HCT116 (cell line): ENCODE data around the gene PTPRQ. TPM values are rescaled to one million over a fixed set of nuclear protein-coding genes. Genes with fewer than 3 reads are reported as not detected.

ENCODE experiments used
- ATAC-seq: fragments of 200-7000 bp; cut with Tn5 transposase; 2 replicates; pipeline ENCODE4 v1.9.1; 2020; ENCODE audit warnings: mild to moderate bottlenecking, moderate library complexity
- BruUV-seq: library from RNA; stranded (reverse); fragments of 400-500 nt; replicated peaks from 2 replicates; lab custom pipeline; 2021; lab: Mats Ljungman, UMichigan
- CTCF ChIA-PET: fragments of 300-600 bp; sonication (Branson Sonifier 250); formaldehyde crosslinking; loops from one replicate; lab custom pipeline; 2021; ENCODE audit warnings: antibody characterized with exemption; lab: Charles Lee
- POLR2A ChIA-PET: fragments of 300-600, 350-600 bp; sonication (Branson Sonifier 250); formaldehyde crosslinking; loops from one replicate; lab custom pipeline; 2021; ENCODE audit warnings: antibody characterized with exemption; lab: Charles Lee
- RAD21 ChIA-PET, 2 experiments: fragments of 300-600 bp; sonication (Branson Sonifier 250); formaldehyde crosslinking; loops; one replicate each; lab custom pipeline; 2023; ENCODE audit warnings: low total read pairs in 2 of 2; ENCODE audit not compliant: uncharacterized antibody in 2 of 2, unreplicated experiment in 2 of 2, low non-redundant PET in 1 of 2; lab: Charles Lee
- DNase-seq: peaks from one replicate; pipeline ENCODE4 v3.0.0-alpha.2; 2010; ENCODE audit warnings: low read depth, low spot score
- H2AFZ ChIP-seq: fragments of 200-600 bp; shearing (Covaris generic), sonication (generic); 2 replicates; pipeline ENCODE4 v1.6.1; 2017; ENCODE audit warnings: low read depth, mixed run types, mixed read lengths, antibody characterized with exemption, low read length; ENCODE audit not compliant: poor library complexity, severe bottlenecking
- H3K27ac ChIP-seq: 2 replicates; pipeline ENCODE4 v1.5.1; 2012; ENCODE audit warnings: low read depth, low read length
- H3K27me3 ChIP-seq: fragments of 200-600 bp; sonication (generic); 2 replicates; pipeline ENCODE4 v1.6.1; 2016; ENCODE audit warnings: mixed run types, low read length, mixed read lengths; ENCODE audit not compliant: insufficient read depth
- H3K36me3 ChIP-seq, 2 experiments: fragments of 200-500 bp in 1 of 2; fragments of 200-600 bp in 1 of 2; sonication (Bioruptor generic) in 1 of 2; sonication (generic) in 1 of 2; 2 replicates each; pipeline versions ENCODE4 v1.5.1 to v1.6.1; 2014 to 2016; ENCODE audit warnings: low read length in 2 of 2, inconsistent platforms in 1 of 2, mixed read lengths in 1 of 2, mixed run types in 1 of 2; ENCODE audit not compliant: insufficient read depth in 2 of 2, control insufficient read depth in 1 of 2
- H3K4me1 ChIP-seq, 2 experiments: fragments of 200-600 bp in 1 of 2; sonication (generic) in 1 of 2; 2 replicates each; pipeline versions ENCODE4 v1.5.1 to v1.6.1; 2012 to 2017; ENCODE audit warnings: low read length in 2 of 2, inconsistent platforms in 1 of 2, mild to moderate bottlenecking in 1 of 2, mixed read lengths in 1 of 2, mixed run types in 1 of 2, moderate library complexity in 1 of 2; ENCODE audit not compliant: insufficient read depth in 2 of 2, control insufficient read depth in 1 of 2
- H3K4me2 ChIP-seq: fragments of 200-600 bp; sonication (generic); 2 replicates; pipeline ENCODE4 v1.6.1; 2017; ENCODE audit warnings: mixed run types, low read length, mixed read lengths
- H3K4me3 ChIP-seq, 2 experiments: fragments of 200-600 bp in 1 of 2; sonication (generic) in 1 of 2; replicated peaks in 1 of 2; 2 replicates each; pipeline ENCODE4 v1.5.1; 2011 to 2016; ENCODE audit warnings: low read length in 2 of 2, control low read depth in 1 of 2, low read depth in 1 of 2, mild to moderate bottlenecking in 1 of 2, mixed read lengths in 1 of 2, mixed run types in 1 of 2
- H3K79me2 ChIP-seq: fragments of 200-600 bp; sonication (generic); 2 replicates; pipeline ENCODE4 v1.6.1; 2017; ENCODE audit warnings: mild to moderate bottlenecking, mixed run types, low read length, moderate library complexity, mixed read lengths; ENCODE audit not compliant: insufficient read depth
- H3K9ac ChIP-seq: fragments of 200-600 bp; sonication (generic); 2 replicates; pipeline ENCODE4 v1.6.1; 2016; ENCODE audit warnings: low read length, mixed read lengths
- H3K9me2 ChIP-seq: fragments of 200-600 bp; sonication (generic), shearing (Covaris generic); 2 replicates; pipeline ENCODE4 v1.6.1; 2017; ENCODE audit warnings: mixed run types, mild to moderate bottlenecking, moderate library complexity; ENCODE audit not compliant: insufficient read depth
- H3K9me3 ChIP-seq, 2 experiments: fragments of 200-500 bp in 1 of 2; fragments of 200-600 bp in 1 of 2; sonication (Bioruptor generic) in 1 of 2; sonication (generic) in 1 of 2; 2 replicates each; pipeline ENCODE4 v1.6.1; 2014 to 2017; ENCODE audit warnings: low read length in 2 of 2, mixed read lengths in 2 of 2, inconsistent platforms in 1 of 2, low read depth in 1 of 2, mild to moderate bottlenecking in 1 of 2, mixed run types in 1 of 2, moderate library complexity in 1 of 2; ENCODE audit not compliant: control insufficient read depth in 1 of 2, insufficient read depth in 1 of 2
- H4K20me1 ChIP-seq: fragments of 200-600 bp; sonication (generic), shearing (Covaris generic); 2 replicates; pipeline ENCODE4 v1.6.1; 2017; ENCODE audit warnings: mixed run types, mild to moderate bottlenecking, moderate library complexity; ENCODE audit not compliant: insufficient read depth
- ATF3 ChIP-seq: IDR thresholded peaks from 2 replicates; pipeline ENCODE4 v1.6.1; 2012
- CBX3 ChIP-seq: IDR thresholded peaks from 2 replicates; pipeline ENCODE4 v1.6.1; 2012; ENCODE audit warnings: low read depth
- CEBPB ChIP-seq: IDR thresholded peaks from 2 replicates; pipeline ENCODE4 v1.6.1; 2012; ENCODE audit warnings: low read depth
- ELF1 ChIP-seq: IDR thresholded peaks from 2 replicates; pipeline ENCODE4 v1.6.1; 2012; ENCODE audit warnings: low read depth, borderline replicate concordance
- EZH2 ChIP-seq: fragments of 200-600 bp; sonication (generic); IDR thresholded peaks from 2 replicates; pipeline ENCODE4 v1.6.1; 2017; ENCODE audit warnings: antibody characterized with exemption, mixed run types
- EZH2phosphoT487 ChIP-seq: fragments of 200-600 bp; IDR thresholded peaks from 2 replicates; pipeline ENCODE4 v1.6.1; 2018; ENCODE audit warnings: antibody characterized with exemption, borderline replicate concordance
- FOSL1 ChIP-seq: IDR thresholded peaks from 2 replicates; pipeline ENCODE4 v1.6.1; 2012; ENCODE audit warnings: low read depth
- MAX ChIP-seq: IDR thresholded peaks from 2 replicates; pipeline ENCODE4 v1.6.1; 2012
- POLR2AphosphoS5 ChIP-seq: IDR thresholded peaks from 2 replicates; pipeline ENCODE4 v1.6.1; 2011; ENCODE audit warnings: mild to moderate bottlenecking, low read depth, low read length, moderate library complexity
- RAD21 ChIP-seq: IDR thresholded peaks from 2 replicates; pipeline ENCODE4 v1.6.1; 2012; ENCODE audit warnings: low read depth, mild to moderate bottlenecking
- SIN3A ChIP-seq: IDR thresholded peaks from 2 replicates; pipeline ENCODE4 v1.6.1; 2012; ENCODE audit warnings: low read depth
- SRF ChIP-seq: IDR thresholded peaks from 2 replicates; pipeline ENCODE4 v1.6.1; 2012; ENCODE audit warnings: low read depth
- TCF7L2 ChIP-seq: IDR thresholded peaks from 2 replicates; pipeline ENCODE4 v1.7.0; 2011; ENCODE audit warnings: borderline replicate concordance, inconsistent platforms; ENCODE audit not compliant: insufficient read depth, insufficient read length; ENCODE audit errors: extremely low read depth
- YY1 ChIP-seq: IDR thresholded peaks from 2 replicates; pipeline ENCODE4 v1.6.1; 2011; ENCODE audit warnings: low read length, low read depth, moderate library complexity, mild to moderate bottlenecking; ENCODE audit not compliant: insufficient replicate concordance; ENCODE audit errors: extremely low read depth
- ZFX ChIP-seq: fragments of 450-650 bp; IDR thresholded peaks from 2 replicates; pipeline ENCODE4 v1.6.1; 2017
- intact Hi-C: fragments of 100-400 bp; cut with micrococcal nuclease; formaldehyde crosslinking; loops from 2 replicates; pipeline ENCODE4 v1.10.0; 2022
- total RNA-seq: library from RNA; stranded (reverse); gene quantifications from one replicate; pipeline ENCODE4 v1.2.1, GENCODE V29; 2021; ENCODE audit not compliant: unreplicated experiment

Gene PTPRQ
- total RNA-seq, 1 experiment from 2014 or later, result not detected

GRCh38 chr12:80690090-80690489, 246.1 kb downstream of the PTPRQ start:
- DNase-seq (no peak), ATAC-seq (no peak)
- Histone ChIP-seq H3K27me3 (peaks cover 13% of the 10 kb centered on the region; the same call in 1 of the 2 replicates), H3K4me2 (no peak overlapping the region), H3K9ac (no peak overlapping the region), H3K9me3 (no peaks in the 10 kb centered on the region), H2AFZ (no peak overlapping the region), H3K4me3 (no peak overlapping the region), H3K79me2 (no peaks in the 10 kb centered on the region), H3K4me1 (no peaks in the 10 kb centered on the region), H3K36me3 (no peaks in the 10 kb centered on the region), H4K20me1 (no peaks in the 10 kb centered on the region), H3K9me2 (no peaks in the 10 kb centered on the region), H3K27ac (no peak overlapping the region)
- ChIA-PET POLR2A (no interaction called here), RAD21 (no interaction called here), CTCF (no interaction called here)
- intact Hi-C loops, result no loop called here
- TF ChIP-seq ATF3, result no peak
- no peak for TF ChIP-seq EZH2phosphoT487
- no peak for TF ChIP-seq CBX3
- TF ChIP-seq RAD21, result no peak
- TF ChIP-seq MAX, result no peak
- no peak for TF ChIP-seq EZH2
- no peak for TF ChIP-seq ZFX
- TF ChIP-seq ELF1, result no peak
- TF ChIP-seq TCF7L2, result no peak
- no peak for TF ChIP-seq CEBPB
- TF ChIP-seq YY1, result no peak
- no peak for TF ChIP-seq POLR2AphosphoS5
- no peak for TF ChIP-seq SRF
- TF ChIP-seq SIN3A, result no peak
- no peak for TF ChIP-seq FOSL1
- BruUV-seq, result no TSS peak
